NCI-H82 (cell line): ENCODE measurements around the gene JAKMIP3.
"Not testable (repeated sequence)": the region's sequence is repeated elsewhere in the genome, so short reads cannot be mapped to it uniquely, and the experiment has no call there.

Source experiments
- DNase-seq: peaks from one replicate; lab custom pipeline; 2025; lab: John Stamatoyannopoulos, UW

JAKMIP3 gene

GRCh38 chr10:132064771-132065437 lies 842 bp upstream of the JAKMIP3 start:
- no peak for DNase-seq

GRCh38 chr10:132066186-132066585 lies 440 bp downstream of the JAKMIP3 start:
- DNase-seq = no peak

- no peak for DNase-seq
Observed at GRCh38 chr10:132066812-132067211, 1.1 kb downstream of the JAKMIP3 start.

GRCh38 chr10:132068431-132069121 lies 2.8 kb downstream of the JAKMIP3 start:
- DNase-seq = no peak

GRCh38 chr10:132069122-132069848 lies 3.5 kb downstream of the JAKMIP3 start:
- DNase-seq = no peak

- DNase-seq = no peak
Observed at GRCh38 chr10:132069849-132070182, 4.1 kb downstream of the JAKMIP3 start.

- DNase-seq = no peak
Observed at GRCh38 chr10:132070724-132071123, 5.0 kb downstream of the JAKMIP3 start.

- no peak for DNase-seq
Observed at GRCh38 chr10:132071667-132072066, 5.9 kb downstream of the JAKMIP3 start.

- DNase-seq = no peak
Observed at GRCh38 chr10:132075909-132076577, 10.3 kb downstream of the JAKMIP3 start.

GRCh38 chr10:132076578-132077081 lies 10.9 kb downstream of the JAKMIP3 start:
- no peak for DNase-seq

- DNase-seq = no peak
Observed at GRCh38 chr10:132077091-132077490, 11.3 kb downstream of the JAKMIP3 start.

GRCh38 chr10:132078746-132079345 lies 13.1 kb downstream of the JAKMIP3 start:
- DNase-seq = no peak

GRCh38 chr10:132084384-132084783 lies 18.6 kb downstream of the JAKMIP3 start:
- DNase-seq = not testable (repeated sequence)

GRCh38 chr10:132093236-132093635 lies 27.5 kb downstream of the JAKMIP3 start:
- DNase-seq = not testable (repeated sequence)

- DNase-seq = no peak
Observed at GRCh38 chr10:132094581-132095234, 29.0 kb downstream of the JAKMIP3 start.

GRCh38 chr10:132095403-132096113 lies 29.8 kb downstream of the JAKMIP3 start:
- DNase-seq = no peak

GRCh38 chr10:132096223-132096622 lies 30.5 kb downstream of the JAKMIP3 start:
- DNase-seq = no peak

- DNase-seq = no peak
Observed at GRCh38 chr10:132096863-132097478, 31.2 kb downstream of the JAKMIP3 start.

- no peak for DNase-seq
Observed at GRCh38 chr10:132097609-132098377, 32.0 kb downstream of the JAKMIP3 start.
